GM18505 (cell line): ENCODE data around the gene CFAP77.
"Not testable (repeated sequence)": the region's sequence is repeated elsewhere in the genome, so short reads cannot be mapped to it uniquely, and the experiment has no call there.

Source experiments
- ATAC-seq: cut with Tn5 transposase; IDR thresholded peaks from one replicate; pipeline ENCODE4 v1.9.1; 2021; ENCODE audit not compliant: unreplicated experiment
- POLR2A ChIP-seq: IDR thresholded peaks from 4 replicates; pipeline ENCODE4 v1.6.1; 2011; ENCODE audit warnings: borderline replicate concordance; ENCODE audit not compliant: insufficient read depth, insufficient read length; ENCODE audit errors: extremely low read depth

Gene CFAP77

DNA sequence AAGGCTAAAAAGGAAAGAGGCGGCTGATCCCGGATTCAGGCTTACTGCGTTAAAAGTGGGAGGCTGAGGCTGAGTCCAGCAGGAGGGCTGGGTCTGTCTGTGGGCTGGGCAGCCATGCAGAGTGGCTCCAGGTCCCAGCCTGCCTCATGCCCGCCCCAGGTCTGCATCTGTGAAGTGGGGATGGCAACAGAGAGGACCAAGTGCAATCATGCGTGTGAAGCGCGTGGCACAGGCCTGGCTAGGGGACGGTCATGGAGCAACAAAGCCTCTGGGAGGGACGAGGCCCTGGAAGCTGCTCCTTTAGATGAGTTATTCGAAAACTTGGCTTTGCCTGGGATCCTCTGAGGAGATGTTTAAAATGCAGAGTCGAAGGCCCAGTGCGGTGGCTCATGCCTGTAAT is 142.0 kb downstream of the CFAP77 start:
- no peak for ATAC-seq
- TF ChIP-seq POLR2A, result no peak

DNA sequence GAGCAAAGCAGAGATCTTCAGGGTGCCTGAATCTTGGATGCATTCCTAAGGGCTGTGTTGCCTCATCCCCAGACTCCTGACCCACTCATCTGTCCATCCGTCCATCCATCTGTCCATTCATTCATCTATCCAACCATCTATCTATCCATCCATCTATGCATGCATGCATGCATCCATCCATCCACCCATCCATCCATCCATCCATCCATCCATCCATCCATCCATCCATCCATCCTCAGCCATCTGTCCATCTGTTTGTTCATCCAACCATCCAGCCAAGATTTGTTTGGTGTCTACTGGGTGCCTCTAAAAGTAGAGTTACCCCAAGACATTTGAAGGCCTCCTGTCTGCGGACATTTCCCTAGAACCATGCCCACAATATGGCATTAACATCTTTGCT is 144.7 kb downstream of the CFAP77 start:
- ATAC-seq, result no peak
- TF ChIP-seq POLR2A, result no peak

DNA sequence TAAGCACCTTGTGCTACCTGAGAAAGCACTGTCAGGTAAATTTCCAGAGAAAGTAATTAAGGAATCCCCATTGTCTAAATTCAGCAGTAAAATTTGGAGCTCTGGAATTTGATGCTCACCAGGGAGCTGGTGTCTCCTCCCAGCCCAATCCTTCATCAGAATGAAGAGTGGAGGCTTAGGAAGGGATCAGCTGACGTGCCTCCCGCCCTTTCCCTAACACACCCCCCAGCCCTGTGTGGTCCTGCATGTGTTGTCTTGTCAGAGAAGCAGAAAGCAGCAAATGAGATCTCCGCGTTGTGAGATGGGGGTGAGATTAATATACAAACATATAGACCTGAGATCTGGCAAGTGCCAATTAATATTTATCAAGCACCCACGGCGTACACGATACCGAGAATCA is 145.5 kb downstream of the CFAP77 start:
- ATAC-seq, result no peak
- no peak for TF ChIP-seq POLR2A

DNA sequence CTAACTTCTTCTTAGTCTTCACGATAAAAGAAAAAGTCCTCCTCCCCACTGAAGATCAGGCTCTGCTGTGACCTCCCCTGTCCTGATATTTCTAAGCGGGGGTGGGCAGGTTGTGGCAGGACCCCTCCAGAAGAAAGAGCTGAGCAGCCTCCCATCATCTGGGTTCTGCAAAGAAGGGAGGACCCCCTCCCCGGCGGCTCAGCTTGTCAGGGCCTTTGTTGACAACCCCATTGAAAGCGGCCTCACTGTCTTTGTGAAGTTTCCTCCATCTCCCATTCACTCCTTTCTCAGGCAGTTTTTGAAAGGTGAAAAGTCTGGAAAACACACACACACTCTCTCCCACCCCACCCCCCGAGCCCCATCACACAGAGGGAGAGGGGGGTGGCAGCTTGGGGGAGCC is 146.2 kb downstream of the CFAP77 start:
- ATAC-seq, result no peak
- no peak for TF ChIP-seq POLR2A

DNA sequence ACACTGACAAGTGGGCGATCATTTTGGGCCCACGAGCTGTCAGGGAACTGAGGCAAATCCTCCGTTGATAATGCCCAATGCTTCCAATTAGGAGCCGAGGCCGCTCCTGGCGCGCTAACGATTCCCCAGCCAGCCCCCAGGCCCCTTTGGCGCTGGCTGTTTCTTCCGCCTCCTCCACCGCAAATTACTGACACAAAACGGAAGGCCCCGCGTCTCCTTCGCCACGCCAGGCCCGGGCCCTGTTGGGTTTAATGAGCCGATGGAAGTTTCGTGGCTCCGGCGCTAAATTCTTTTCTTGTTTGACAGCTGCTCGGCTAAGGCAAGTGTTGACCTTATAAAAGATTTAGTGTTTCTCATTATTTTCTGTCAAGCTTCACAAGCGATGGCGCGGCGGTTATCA is 146.7 kb downstream of the CFAP77 start:
- no peak for TF ChIP-seq POLR2A
- no peak for ATAC-seq

DNA sequence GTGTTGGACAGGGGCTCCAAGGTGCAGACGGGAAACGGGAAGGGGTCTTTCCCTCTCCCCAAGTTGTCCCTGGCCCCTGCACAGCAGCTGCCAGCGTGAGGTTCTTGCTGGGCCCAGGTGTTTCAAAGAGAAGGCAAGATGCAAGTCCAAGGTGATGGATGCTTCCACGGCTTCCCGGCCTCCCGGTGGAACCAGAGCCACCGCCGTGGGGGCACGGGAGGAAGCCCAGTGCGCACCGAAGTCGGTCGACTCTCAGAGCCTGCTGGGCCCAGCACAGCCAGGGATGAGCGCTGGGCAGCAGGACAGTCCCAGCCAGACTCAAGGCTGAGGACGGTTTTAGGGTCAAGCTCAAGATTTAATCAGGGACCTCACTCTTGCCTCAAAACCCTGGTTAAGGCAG is 147.1 kb downstream of the CFAP77 start:
- ATAC-seq, result no peak
- no peak for TF ChIP-seq POLR2A

DNA sequence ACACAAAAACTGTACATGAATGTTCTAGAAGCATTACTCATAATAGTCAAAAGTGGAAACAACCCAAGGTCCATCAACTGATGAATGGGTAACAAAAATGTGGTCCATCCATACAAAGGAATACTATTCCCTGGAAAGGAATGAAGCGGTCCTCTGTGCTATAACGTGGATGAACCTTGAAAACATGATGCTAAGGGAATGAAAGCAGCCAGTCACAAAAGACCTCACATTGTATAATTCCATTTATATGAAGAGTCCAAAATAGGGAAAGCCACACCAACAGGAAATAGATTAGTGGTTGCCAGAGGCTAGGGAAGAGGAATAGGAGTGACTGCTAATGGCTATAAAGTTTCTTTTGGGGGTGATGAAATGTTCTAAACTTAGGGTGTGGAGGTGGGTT is 149.7 kb downstream of the CFAP77 start:
- no peak for ATAC-seq
- TF ChIP-seq POLR2A, result no peak

DNA sequence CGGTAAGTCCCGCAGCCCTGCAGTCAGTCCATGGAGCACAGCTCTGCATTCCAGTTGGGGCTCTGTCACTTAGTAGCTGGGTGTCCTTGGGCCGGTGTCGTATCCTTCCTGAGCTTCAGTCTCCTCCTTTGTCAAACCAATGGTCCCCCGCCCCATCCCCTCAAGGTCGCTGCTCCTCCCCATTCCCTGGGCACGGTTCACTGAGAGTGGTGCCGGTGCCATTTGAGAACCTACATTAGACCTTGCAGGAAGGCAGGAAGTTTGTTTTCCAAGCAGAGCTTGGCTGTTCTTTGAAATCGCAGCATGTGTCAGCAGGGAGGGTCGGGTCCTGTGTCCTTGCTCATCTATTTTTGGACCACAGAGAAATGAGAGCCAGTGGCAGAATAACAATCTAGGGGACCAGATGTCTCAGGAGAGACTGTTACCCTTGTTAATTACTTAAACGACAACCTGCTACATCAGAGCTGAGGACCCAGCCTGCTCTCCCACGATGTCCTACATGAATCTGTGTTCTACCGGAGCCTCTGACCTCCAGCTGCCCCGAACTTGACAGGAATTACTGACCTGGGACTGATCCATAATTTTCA is 150.7 kb downstream of the CFAP77 start:
- TF ChIP-seq POLR2A, result no peak
- no peak for ATAC-seq

DNA sequence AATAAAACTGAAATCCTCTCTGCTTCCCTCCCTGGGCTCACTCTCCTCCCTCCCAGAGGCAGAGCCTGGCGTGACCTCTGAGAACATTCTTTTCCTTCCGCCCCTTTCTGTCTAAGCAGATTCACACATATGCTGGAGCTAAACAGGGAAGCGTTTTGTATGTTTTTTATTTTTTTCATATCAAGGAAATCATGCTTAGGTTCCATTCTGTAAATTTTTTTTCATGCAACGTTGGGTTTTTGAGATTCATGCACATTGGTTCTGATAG is 152.2 kb downstream of the CFAP77 start:
- TF ChIP-seq POLR2A, result no peak
- ATAC-seq, result no peak

DNA sequence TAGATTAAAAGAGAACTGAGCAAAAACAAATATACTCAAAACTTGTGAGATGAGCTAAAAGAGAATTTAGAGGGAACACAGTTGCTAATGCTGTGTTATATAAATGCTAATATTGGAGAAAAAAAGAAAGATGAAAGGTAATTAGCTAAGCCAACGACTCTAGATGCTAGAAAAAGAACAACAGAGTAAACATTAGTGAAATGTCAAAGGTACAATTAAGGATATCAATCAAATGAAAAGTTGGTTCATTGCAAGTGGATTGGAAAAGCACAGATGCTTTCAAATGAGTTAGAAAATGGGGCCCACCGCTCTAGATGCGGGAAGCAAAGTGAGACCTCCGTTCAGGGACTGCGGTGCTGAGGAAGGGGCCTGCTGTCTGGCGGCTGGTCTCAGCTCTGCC is 154.5 kb downstream of the CFAP77 start:
- no peak for TF ChIP-seq POLR2A
- no peak for ATAC-seq

DNA sequence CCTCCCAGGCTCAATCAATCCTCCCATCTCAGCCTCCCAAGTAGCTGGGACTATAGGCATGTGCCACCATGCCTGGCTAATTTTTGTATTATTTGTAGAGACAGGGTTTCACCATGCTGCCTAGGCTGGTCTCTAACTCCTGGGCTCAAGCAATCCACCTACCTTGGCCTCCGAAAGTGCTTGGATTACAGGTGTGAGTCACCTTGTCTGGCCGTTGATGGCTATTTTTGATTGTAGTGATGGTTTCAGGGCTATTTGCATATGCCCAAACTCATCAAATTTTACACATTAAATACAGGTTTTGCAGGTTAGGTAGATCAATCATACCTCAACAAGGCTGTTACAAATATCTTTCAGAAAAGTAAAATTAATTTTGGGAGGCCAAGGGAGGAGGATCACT is 158.8 kb downstream of the CFAP77 start:
- ATAC-seq, result not testable (repeated sequence)

DNA sequence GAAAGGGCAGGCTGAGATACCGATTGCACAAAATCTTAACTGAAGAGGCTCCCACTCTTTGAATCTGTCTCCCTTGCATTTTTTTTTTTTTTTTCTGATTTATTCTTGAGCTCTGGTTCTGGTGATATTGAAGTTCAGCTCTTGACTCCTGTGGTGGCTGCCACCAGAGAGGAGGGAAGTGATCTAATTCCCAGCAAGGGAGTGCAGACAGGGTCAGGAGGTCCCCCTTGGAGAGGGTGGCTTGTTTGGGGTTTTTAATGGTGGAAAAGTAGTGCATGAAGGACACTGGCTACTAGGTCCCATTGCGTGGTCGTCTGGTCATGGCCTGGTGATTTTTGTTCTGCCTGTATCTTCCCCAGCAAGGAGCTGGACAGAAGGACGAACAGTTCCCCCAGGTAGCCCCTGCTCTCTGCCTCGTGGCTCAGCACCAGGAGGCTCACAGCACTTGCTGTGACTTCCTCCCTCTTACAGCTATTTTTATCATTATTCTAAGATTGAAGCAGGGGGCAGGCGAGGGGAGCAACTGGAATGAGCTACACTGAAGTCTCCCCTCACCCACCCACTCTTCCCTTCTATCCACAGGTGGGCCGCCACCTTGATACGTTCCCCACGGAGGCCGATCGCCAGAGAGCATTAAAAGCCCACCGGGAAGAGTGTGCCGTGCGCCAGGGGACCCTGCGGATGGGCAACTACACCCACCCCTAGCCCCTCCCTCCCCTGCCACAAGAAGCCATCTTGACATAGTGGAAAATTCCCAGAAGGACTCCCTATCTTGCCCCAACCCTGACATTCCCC is 162.0 kb downstream of the CFAP77 start:
- no peak for TF ChIP-seq POLR2A
- no peak for ATAC-seq

DNA sequence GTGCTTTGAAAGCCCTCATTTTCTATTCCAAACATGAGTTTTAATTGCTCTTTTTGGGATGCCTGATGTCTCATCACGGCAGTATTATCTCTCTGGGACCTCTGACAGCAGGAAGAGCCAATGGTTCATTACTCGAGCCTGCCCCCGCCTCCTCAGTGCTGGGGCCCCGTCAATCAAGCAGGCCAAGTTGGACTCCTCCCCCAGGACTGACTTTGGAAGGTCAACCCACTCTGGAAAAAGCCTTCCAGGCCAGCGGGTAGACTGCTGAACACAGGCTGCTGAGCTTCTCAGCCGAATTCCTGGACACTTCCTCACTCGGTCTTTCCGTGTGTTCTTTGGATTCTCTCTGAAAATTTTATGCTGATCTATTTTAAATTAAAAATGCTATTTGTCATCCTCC is 162.9 kb downstream of the CFAP77 start:
- no peak for ATAC-seq
- no peak for TF ChIP-seq POLR2A

DNA sequence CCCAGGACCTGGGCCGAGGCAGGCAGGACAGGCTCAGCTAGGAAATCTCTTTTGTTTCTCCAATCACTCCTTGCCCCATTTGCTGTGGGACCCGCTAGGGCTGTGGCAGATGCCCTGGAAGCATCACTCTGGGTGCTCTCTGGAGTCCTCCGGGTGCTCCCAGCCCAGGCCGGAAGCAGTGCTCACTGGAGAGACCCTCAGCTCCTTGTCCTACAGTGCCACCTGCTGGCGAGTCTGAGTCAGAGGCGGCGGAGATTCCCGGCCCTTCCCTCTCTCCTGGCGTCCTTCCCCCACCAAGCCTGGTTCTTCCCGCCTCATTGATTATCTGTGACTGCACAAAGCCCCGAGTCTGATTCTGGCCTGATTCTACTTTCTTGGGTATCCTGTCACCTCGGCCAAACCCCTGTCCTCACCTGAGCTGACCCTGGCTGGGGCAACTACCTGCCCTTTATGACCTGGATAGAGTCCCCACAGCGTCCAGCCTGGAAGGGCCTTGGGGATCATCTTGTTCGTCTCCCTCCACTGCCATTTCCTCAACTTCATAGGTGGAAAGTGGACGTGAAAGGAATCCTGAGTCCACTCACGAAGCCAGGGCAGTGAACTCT is 165.1 kb downstream of the CFAP77 start:
- ATAC-seq, result no peak
- no peak for TF ChIP-seq POLR2A
